ENCODE data around the gene TEX264.
"Not testable (repeated sequence)": the region's sequence is repeated elsewhere in the genome, so short reads cannot be mapped to it uniquely, and the experiment has no call there.

The TEX264 gene

GRCh38 chr3:51670823-51671733, at the start of gene TEX264:
Gene TEX264 (plus strand): TSS chr3:51671252. CDS start chr3:51674305, 3,053 bp downstream.
- peak; percentile 74 for DNase-seq (ENCODE audit: low spot score)

GRCh38 chr3:51622413-51622812, 48.6 kb upstream of the TEX264 start:
- no peak for DNase-seq (ENCODE audit: low spot score)

- DNase-seq (ENCODE audit: low spot score) = no peak
Measured at GRCh38 chr3:51622868-51623267, 48.2 kb upstream of the TEX264 start.

- no peak for DNase-seq (ENCODE audit: low spot score)
Measured at GRCh38 chr3:51630513-51630912, 40.5 kb upstream of the TEX264 start.

GRCh38 chr3:51637144-51637940, 33.7 kb upstream of the TEX264 start:
- no peak for DNase-seq (ENCODE audit: low spot score)

- peak; percentile 59 for DNase-seq (ENCODE audit: low spot score)
Measured at GRCh38 chr3:51637941-51638471, 33.0 kb upstream of the TEX264 start.

GRCh38 chr3:51642462-51642861, 28.6 kb upstream of the TEX264 start:
- DNase-seq (ENCODE audit: low spot score) = no peak

- DNase-seq (ENCODE audit: low spot score) = no peak
Measured at GRCh38 chr3:51646091-51646490, 25.0 kb upstream of the TEX264 start.

GRCh38 chr3:51652103-51652502, 18.9 kb upstream of the TEX264 start:
- DNase-seq (ENCODE audit: low spot score) = not testable (repeated sequence)

GRCh38 chr3:51653409-51653808, 17.6 kb upstream of the TEX264 start:
- not testable (repeated sequence) for DNase-seq (ENCODE audit: low spot score)

GRCh38 chr3:51657234-51657633, 13.8 kb upstream of the TEX264 start:
- DNase-seq (ENCODE audit: low spot score) = no peak

- DNase-seq (ENCODE audit: low spot score) = no peak
Measured at GRCh38 chr3:51659942-51660341, 11.1 kb upstream of the TEX264 start.

GRCh38 chr3:51662456-51662855, 8.6 kb upstream of the TEX264 start:
- DNase-seq (ENCODE audit: low spot score) = no peak

- DNase-seq (ENCODE audit: low spot score) = no peak
Measured at GRCh38 chr3:51668756-51669155, 2.3 kb upstream of the TEX264 start.

- peak; percentile 90 for DNase-seq (ENCODE audit: low spot score)
Measured at GRCh38 chr3:51669241-51670052, 1.6 kb upstream of the TEX264 start.

GRCh38 chr3:51670053-51670822, 814 bp upstream of the TEX264 start:
- no peak for DNase-seq (ENCODE audit: low spot score)

GRCh38 chr3:51671734-51672475, 853 bp downstream of the TEX264 start:
- peak; percentile 62 for DNase-seq (ENCODE audit: low spot score)

GRCh38 chr3:51673181-51673801, 2.2 kb downstream of the TEX264 start:
- no peak for DNase-seq (ENCODE audit: low spot score)

- DNase-seq (ENCODE audit: low spot score) = no peak
Measured at GRCh38 chr3:51673802-51674654, 3.0 kb downstream of the TEX264 start.

All from ecto neural progenitor cell (in vitro differentiated cells).